GM10248 (cell line): ENCODE data around the gene PAX8.
"Not testable (repeated sequence)": the region's sequence is repeated elsewhere in the genome, so short reads cannot be mapped to it uniquely, and the experiment has no call there.

Experiments used
- CTCF ChIA-PET: fragments of 300-600 bp; sonication (Branson Sonifier 250); formaldehyde crosslinking; extraction: SDS; loops from one replicate; lab custom pipeline; 2021; ENCODE audit warnings: antibody characterized with exemption; lab: Yijun Ruan, JAX
- POLR2A ChIA-PET: fragments of 350-650 bp; sonication (Branson Sonifier 250); formaldehyde crosslinking; extraction: SDS; loops from one replicate; lab custom pipeline; 2020; ENCODE audit warnings: antibody characterized with exemption; lab: Yijun Ruan, JAX
- DNase-seq: peaks from one replicate; pipeline ENCODE4 v3.0.0; 2012; ENCODE audit errors: extremely low spot score
- CTCF ChIP-seq: IDR thresholded peaks from 2 replicates; pipeline ENCODE4 v1.5.1; 2012; ENCODE audit warnings: mild to moderate bottlenecking, low read depth; ENCODE audit errors: extremely low read depth, missing control alignments, control extremely low read depth

Gene PAX8

DNA sequence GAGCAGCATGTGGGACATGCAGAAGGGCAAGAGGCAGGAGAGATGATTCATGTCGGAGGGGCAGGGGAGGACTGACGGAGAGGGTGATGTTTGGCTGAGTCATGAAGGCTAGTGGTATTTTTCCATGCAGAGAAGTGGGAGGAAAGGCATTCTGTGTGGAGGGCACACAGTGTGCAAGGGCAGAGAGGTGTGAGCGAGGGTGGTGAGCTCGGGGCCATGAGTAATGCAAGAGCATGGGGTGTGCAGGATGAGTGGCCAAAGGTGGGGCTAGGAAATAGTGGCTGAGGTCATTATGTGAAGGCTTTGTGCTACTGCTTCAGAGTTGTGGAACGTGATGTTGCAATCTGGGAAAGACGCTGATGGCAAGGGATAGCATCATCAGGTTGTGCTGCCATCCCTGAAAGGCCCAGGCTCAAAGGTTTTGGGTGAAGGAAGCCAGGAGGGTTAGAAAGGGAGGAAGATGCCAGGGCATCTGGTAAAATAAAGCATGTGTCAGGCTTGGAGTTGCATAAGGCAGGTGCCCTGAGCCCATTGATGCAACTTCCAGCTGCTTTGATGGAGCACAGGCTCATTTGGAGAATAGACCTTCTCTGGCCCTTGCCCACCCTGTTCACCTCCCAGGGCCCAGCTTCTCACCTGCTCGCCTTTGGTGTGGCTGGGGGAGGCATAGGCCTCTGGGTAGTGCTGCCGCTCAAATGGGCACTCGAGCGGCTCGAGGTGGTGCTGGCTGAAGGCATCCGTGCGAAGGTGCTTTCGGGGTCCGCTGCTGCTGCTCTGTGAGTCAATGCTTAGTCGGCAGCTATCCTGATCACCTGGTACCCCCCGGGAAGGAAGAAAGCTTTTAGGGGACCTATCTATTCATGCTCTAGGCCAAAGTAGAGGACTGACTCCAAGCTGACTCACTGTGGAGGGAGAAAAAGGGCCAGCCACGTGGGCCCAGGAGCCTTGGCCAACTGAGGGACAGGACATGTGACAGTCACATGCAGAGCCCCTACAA lies 37.5 kb downstream of the PAX8 start:
- ChIA-PET POLR2A (no interaction called here), CTCF (interaction anchor here (1.2 to 5.0 kb wide), 8 partner anchors 7 to 161 kb away, joined by 3 to 39 read pairs (median 6); no protein-coding TSS in a partner anchor)
- no peak for DNase-seq
- TF ChIP-seq CTCF: no peak

GRCh38 chr2:113240150-113240914 lies 38.4 kb downstream of the PAX8 start:
- no peak for TF ChIP-seq CTCF
- CTCF ChIA-PET: interaction anchor here (1.4 to 5.0 kb wide), 7 partner anchors 8 to 161 kb away, joined by 4 to 39 read pairs (median 5); no protein-coding TSS in a partner anchor
- POLR2A ChIA-PET: no interaction called here
- no peak for DNase-seq

- CTCF ChIA-PET: interaction anchor here (1.2 to 5.0 kb wide), 8 partner anchors 9 to 159 kb away, joined by 3 to 39 read pairs (median 5); no protein-coding TSS in a partner anchor
- no peak for DNase-seq
- TF ChIP-seq CTCF: no peak
- POLR2A ChIA-PET: interaction anchor here (0.6 kb wide), 1 partner anchor 578 kb away, joined by 3 read pairs; no protein-coding TSS in a partner anchor
These were observed 39.6 kb downstream of the PAX8 start for GRCh38 chr2:113238871-113239839.

- CTCF ChIA-PET: interaction anchor here (1.2 to 5.0 kb wide), 8 partner anchors 11 to 170 kb away, joined by 3 to 39 read pairs (median 3); no protein-coding TSS in a partner anchor
- no peak for DNase-seq
- no peak for TF ChIP-seq CTCF
- POLR2A ChIA-PET: interaction anchor here (0.5 kb wide), 1 partner anchor 148 kb away, joined by 6 read pairs; no protein-coding TSS in a partner anchor
These were observed 41.0 kb downstream of the PAX8 start for GRCh38 chr2:113237604-113238160.

DNA sequence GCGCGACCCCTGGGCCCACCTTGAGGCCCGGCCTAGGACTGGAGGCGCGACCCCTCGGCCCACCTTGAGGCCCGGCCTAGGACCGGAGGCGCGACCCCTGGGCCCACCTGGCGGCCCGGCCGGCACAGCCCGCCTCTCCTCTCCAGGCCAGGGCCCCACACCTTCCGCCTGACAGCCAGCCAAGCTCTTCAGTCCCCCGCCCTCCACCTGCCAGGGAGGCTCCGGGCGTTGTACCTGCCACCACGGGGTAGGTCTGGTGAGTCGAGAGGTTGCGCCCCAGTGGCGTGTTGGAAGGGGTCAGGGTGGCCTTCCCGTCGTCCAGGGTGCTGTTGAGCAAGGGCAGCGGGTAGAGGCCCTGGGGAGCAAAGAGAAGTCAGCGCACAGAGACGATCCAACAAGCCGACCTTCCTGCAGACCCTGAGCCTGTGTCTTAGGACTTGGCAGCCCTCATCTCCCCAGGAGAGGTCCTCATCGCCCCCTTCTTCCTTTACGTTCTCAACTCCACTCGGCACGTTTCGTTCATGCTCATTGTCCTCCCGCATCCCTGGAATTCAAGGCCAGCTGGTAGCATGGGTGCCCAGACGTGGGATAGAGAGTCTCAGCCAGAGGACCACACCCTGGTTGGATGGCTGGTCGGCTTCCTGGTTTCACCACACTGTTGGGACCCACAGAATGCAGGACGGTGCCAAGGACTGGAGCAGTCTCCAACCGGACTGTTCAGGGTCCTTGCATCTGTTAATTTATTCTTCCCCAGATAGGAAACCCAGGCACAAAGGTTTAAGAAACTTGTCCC lies 42.2 kb downstream of the PAX8 start:
- no peak for DNase-seq
- CTCF ChIA-PET: interaction anchor here (1.4 to 5.0 kb wide), 4 partner anchors 12 to 153 kb away, joined by 3 to 39 read pairs (median 4); no protein-coding TSS in a partner anchor
- POLR2A ChIA-PET: no interaction called here
- TF ChIP-seq CTCF: no peak

DNA sequence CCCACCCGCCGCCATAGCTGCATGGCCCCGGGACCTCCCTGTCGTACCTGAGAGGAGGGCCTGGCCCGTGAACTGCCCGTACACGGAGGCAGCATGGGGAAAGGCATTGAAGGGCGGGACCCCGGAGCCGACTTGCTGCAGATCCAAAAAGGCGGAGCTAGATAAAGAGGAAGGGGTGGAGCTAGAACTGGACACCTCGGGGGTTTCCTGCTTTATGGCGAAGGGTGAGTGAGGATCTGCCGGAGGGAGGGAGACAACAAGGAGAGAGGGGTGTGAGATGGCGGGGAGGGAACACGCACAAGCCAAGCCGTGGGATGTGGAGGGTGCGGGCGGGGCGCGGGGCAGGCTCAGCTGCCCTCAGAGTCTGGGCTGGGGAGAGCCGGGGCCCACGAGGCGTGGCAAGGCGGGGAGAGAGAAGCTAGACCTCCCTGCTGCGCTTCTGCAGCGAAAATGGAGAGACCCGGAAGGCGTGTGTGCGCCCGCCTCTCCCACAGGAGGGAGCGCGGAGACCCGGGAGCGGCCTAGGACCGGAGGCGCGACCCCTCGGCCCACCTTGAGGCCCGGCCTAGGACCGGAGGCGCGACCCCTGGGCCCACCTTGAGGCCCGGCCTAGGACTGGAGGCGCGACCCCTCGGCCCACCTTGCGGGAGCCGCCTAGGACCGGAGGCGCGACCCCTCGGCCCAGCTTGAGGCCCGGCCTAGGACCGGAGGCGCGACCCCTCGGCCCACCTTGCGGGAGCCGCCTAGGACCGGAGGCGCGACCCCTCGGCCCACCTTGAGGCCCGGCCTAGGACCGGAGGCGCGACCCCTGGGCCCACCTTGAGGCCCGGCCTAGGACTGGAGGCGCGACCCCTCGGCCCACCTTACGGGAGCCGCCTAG lies 43.1 kb downstream of the PAX8 start:
- CTCF ChIA-PET: interaction anchor here (1.1 to 2.2 kb wide), 9 partner anchors 14 to 155 kb away, joined by 3 to 11 read pairs (median 4); no protein-coding TSS in a partner anchor
- peak; percentile 73 for DNase-seq
- POLR2A ChIA-PET: not testable (repeated sequence)
